Activated naive CD8-positive, alpha-beta T cell treated with anti-CD3 and anti-CD28 coated beads, Interleukin-2, amount 50 U/mL, for 16 hours (primary cell): ENCODE data around the gene B3GNT7.
"Not testable (repeated sequence)": the region's sequence is repeated elsewhere in the genome, so short reads cannot be mapped to it uniquely, and the experiment has no call there.

Source experiments
- DNase-seq: peaks from one replicate; pipeline ENCODE4 v3.0.0-alpha.2; 2020; ENCODE audit warnings: low read depth, low spot score

The B3GNT7 gene

DNA sequence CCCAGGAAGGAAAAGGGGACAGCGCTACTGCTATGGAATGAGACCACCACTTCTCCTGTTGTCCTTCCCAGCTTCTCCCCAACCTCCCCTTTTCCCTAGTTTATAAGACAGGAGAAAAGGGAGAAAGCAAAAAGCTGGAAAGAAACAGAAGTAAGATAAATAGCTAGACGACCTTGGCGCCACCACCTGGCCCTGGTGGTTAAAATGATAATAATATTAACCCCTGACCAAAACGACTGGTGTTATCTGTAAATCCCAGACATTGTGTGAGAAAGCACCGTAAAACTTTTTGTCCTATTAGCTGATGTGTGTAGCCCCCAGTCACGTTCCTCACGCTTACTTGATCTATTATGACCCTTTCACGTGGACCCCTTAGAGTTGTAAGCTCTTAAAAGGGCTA, 5.2 kb downstream of the B3GNT7 start:
- DNase-seq, result not testable (repeated sequence)

DNA sequence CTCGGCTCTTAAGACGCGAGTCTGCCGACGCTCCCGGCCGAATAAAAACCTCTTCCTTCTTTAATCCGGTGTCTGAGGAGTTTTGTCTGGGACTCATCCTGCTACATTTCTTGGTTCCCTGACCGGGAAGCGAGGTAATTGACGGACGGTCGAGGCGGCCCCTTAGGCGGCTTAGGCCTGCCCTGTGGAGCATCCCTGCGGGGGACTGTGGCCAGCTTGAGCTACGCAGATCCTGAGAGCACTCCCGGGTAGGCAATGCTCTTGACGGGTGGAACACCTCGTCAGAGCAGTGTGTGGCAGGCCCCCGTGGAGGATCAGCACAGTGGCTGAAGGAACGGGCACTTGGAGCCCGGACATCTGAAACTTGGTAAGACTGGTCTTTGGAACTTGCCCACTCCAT, 5.6 kb downstream of the B3GNT7 start:
- not testable (repeated sequence) for DNase-seq

DNA sequence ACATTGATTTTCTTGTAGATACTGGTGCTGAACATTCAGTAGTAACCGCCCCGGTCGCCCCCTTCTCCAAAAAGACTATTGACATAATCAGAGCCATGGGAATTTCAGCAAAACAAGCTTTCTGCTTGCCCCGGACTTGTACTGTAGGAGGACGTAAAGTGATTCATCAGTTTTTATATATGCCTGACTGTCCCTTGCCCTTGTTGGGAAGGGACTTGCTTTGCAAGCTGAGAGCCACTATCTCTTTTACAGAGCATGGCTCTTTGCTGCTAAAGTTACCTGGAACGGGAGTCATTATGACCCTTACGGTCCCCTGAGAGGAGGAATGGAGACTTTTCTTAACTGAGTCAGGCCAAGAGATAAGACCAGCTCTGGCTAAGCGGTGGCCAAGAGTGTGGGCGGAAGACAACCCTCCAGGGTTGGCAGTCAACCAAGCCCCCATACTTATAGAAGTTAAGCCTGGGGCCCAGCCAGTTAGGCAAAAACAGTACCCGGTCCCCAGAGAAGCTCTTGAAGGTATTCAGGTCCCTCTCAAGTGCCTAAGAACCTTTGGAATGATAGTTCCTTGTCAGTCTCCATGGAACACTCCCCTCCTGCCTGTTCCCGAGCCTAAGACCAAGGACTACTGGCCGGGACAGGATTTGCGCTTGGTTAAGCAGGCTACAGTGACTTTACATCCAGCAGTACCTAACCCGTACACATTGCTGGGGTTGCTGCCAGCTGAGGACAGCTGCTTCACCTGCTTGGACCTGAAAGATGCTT, 8.1 kb downstream of the B3GNT7 start:
- not testable (repeated sequence) for DNase-seq

DNA sequence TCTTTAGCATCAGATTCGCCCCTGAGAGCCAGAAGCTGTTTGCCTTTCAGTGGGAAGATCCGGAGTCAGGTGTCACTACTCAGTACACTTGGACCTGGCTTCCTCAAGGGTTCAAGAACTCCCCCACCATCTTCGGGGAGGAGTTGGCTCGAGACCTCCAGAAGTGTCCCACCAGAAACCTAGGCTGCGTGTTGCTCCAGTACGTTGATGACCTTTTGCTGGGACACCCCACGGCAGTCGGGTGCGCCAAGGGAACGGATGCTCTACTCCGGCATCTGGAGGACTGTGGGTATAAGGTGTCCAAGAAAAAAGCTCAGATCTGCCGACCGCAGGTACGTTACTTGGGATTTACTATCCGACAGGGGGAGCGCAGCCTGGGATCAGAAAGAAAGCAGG, 8.7 kb downstream of the B3GNT7 start:
- DNase-seq, result not testable (repeated sequence)

DNA sequence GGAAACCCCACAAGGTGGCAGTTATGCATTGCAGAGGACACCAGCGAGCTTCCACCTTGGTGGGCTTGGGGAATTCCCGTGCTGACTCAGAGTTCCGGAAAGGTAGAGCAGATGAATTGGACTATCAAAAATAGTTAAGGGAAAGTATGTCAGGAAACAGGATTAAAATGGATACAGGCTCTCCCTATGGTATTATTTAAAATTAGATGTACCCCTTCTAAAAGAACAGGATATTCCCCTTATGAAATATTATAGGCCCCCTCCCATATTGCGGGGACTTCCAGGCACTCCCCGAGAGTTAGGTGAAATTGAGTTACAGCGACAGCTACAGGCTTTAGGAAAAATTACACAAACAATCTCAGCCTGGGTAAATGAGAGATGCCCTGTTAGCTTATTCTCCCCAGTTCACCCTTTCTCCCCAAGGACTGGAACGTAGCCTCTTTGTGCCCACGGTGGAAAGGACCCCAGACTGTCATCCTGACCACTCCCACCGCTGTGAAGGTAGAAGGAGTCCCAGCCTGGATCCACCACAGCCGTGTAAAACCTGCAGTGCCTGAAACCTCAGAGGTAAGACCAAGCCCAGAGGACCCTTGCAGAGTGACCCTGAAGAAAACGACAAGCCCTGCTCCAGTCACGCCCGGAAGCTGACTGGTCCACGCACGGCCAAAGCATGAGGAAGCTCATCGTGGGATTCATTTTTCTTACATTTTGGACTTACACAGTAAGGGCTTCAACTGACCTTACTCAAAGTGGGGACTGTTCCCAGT, 10.3 kb downstream of the B3GNT7 start:
- DNase-seq, result not testable (repeated sequence)

DNA sequence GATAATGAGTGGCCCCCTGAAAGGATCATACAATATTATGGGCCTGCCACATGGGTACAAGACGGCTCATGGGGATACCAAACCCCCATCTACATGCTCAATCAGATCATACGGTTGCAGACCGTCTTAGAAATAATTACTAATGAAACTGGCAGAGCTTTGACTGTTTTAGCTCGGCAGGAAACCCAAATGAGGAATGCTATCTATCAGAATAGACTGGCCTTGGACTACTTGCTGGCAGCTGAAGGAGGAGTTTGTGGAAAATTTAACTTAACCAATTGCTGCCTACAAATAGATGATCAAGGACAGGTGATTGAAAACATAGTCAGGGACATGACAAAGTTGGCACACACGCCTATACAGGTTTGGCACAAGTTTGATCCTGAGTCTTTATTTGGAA, 12.2 kb downstream of the B3GNT7 start:
- not testable (repeated sequence) for DNase-seq

DNA sequence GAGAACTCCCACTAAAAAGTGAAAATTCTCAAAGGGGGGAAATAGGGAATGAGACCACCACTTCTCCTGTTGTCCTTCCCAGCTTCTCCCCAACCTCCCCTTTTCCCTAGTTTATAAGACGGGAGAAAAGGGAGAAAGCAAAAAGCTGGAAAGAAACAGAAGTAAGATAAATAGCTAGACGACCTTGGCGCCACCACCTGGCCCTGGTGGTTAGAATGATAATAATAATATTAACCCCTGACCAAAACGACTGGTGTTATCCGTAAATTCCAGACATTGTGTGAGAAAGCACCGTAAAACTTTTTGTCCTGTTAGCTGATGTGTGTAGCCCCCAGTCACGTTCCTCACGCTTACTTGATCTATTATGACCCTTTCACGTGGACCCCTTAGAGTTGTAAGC, 12.8 kb downstream of the B3GNT7 start:
- DNase-seq, result not testable (repeated sequence)

DNA sequence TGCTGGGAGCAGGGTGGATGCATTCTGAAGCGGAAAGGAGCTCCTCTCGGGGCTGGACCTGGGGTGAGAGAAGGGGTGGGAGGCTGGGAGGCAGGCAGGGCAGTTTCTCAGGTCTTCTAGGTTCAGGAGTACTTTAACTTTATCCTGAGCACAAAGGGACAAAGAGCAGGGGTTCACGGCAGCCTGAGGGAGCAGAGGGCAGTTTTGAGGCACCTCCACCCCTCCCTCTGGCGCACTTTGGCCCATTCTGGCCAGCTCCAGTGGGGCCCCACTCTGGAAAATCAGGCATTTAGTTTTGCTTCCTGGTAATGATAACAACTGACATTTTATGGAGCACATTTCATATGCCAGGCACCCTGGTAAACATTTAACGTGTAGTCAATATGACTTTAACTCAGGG, 14.3 kb downstream of the B3GNT7 start:
- no peak for DNase-seq

DNA sequence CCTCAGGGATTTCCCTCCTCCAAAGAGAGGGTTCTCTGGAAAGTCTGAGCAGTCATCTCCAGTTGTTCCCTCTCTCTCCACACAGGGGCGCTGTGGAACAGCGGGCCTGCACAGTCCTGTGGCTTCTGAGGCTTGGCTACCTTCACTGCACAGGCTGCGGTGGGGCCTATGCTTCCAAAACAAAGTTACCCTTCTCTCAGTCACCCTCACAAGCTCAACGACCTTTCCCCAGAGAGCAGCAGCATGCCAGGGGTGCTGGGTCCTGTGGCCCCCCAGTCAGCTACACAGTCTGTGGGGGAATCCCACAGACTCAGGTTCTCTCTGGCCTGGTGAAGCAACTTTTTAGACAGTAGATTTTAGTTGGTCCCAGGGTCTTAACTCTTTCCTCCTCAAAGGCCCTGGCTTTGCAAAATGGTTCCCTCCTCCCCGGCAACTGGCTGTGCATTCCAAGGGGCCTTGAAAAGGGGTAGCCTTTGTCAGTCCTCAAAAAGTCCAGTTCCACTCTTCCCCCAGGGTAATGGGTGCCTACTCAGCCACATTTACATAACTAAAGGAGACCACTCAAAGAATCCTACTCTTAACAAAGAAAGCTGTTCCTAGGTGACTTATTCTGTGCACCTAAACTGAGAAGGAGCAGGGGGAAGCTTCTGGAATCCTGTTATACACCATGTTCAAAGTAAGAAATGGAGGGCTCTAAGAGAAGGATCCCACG, 14.9 kb downstream of the B3GNT7 start:
- no peak for DNase-seq

DNA sequence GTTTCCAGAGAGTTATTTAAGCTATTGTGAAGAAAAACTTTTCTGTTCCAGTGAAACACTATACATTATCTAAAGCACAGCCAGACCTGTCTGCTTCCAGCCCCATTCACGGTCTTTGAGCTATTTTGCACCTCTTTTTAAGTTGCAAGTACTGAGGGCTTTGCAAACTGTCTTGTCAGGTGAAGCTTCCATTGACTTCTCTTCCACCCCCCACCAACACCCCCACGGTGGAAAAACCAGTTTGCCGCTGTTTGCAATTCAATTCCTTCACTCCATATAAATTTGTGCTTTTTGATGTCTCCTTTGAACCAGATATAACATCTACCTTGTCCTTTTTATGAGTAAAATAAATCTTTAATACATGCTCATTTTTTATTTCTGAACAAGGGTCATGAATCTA, 15.7 kb downstream of the B3GNT7 start:
- no peak for DNase-seq

DNA sequence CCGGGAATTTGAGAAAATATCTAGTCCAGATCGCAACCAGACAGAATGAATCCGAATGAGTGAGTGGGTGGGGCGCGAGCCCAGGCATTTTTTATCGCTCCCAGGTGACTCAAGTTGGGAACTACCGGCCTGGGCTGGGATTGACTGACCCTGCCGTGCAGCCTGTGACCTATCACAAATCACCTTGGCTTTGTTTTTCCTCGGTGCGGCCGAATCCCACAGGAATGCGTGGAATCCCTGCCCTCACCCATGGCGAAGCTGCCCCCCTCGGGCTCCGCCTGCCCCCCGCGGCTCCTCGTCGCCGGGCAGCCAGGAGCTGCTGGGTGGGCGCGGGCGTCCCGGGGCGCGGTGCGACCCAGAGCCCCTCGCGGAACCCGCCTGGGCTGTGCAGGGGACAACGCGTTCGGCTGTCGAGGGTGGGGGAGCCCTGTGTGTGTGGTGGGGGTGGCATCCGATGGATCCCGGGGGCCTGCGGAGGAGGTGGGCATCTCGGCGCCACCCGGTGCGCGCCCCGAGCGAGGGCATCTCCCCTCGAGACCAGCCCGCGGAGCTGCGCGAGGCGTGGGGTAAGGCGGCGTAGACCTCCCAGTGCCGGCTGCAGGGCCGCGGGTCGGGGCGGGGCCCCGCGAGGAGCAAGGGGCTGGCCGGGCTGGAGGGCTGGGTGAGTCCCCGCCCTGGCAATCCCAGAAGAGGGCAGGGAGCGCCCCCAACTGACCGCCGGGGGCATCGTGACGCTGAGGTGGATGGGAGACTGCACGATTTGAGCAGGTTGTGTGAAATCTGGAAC, 16.5 kb downstream of the B3GNT7 start:
- DNase-seq, result peak; percentile 38

DNA sequence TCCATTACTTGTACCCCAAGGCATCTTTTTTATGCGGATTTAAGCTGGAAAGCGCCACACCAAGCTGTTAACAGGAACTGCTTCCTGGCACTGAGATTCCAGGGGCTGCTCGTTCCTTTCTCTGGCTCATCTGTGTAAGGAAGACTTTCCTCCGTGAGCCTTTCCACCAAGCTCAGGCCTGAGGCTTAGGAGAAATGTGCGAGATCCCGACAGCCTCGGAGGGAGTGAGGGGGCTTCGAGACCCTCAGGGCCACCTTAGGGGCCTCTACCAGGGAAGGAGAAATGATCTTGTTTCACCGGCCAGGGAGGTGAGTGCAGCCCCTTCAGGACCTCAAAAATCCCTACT, 17.1 kb downstream of the B3GNT7 start:
- DNase-seq, result no peak

DNA sequence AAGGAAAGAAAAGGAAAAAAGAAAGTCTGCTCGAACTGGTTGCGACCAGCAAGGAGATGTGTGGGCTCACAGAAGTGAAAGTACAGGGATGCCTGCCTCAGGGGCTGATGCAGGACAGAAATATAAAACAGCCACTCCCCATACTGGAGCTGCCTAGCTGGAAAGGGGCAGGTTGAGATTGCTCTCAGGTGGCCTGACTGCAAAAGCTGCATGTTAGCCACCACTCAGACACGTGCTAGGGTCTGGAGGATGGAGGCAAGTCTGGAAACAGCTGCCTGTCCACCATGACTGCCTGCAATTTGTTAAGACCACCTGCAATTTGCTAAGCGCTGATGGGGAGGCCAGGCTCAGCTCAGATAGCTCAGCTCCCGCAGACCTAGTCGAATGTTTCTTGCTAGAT, 17.9 kb downstream of the B3GNT7 start:
- no peak for DNase-seq

DNA sequence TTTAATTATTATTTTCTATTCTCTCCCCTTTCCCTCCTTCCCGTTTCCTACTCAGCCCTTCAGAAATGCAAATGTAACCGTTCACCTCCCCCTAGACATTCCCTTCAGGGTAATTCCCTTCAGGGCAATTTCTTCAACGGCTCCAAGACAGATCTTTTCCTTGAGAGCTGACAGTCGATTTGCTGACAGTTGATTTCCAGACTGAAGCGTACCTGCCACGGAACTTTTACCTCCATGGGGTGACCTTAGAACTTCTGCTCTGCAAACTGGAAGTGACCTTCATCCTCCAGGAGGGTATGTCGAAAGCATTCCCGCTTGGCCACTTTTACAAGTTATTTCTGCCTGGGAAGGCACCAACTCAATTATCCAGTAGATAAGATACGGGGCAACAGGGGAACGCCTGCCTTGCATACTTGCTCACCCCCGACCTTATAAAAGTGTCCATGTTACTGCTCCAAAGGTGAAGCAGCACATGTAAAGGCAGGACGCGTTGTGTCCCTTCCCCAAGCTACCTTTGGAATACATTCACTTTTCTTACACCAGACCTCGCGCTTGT, 18.5 kb downstream of the B3GNT7 start:
- DNase-seq, result no peak

DNA sequence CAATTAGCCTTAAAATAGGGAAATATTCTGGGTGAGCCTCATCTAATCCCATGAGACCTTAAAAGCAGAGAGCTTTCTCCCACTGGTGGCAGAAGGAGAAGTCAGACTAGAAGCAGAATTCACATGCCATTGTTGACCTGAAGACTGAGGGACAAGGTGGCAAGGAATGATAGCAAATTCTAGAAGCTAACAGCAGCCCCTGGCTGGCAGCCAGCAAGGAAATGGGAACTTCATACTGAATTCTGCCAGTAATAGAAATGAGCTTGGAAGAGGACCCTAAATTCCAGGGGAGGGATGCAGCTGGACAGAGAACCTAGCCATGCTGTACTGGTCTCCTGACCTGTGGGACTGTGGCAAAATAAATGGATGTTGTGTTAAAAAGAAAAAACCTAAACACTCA, 19.5 kb downstream of the B3GNT7 start:
- no peak for DNase-seq

DNA sequence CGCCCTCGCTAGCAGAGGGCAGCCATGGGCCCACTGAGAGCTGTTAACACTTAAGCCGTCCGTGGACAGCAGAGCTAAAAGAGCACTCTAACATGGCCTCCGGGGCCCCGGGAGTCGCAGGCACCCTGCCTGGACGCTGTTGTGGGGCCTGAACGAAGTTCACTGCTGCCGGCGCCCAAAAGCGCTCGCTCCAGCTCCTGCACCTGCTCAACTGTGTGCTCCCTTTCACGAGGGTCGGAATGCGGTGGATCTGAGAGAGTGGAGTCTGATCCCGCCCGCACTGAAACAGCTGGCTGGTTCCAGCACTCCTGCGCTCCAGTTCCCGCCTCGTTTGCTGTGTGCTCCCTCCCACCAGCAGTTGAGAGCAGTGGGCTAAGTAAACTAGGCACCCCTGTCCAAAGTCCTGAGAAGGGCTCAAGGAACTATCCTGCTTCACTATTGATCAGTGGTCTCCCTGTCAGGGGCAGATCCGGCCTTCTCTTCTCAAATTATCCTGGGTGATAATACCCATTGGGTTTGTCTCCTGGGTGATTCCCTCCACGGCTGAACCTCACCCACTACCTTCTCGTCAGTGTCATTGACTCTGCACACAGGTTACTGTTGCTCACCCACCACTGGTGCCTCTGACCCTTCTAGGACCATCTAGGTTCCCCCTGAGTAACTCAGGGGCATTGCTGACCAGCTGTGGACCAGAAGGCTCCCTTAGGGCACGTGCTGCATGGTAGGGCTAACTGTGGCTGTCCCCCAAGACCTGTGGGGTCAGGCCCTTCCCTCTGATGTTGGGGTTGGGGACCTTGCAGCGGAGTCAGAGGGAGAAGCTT, 23.5 kb downstream of the B3GNT7 start:
- DNase-seq, result no peak

DNA sequence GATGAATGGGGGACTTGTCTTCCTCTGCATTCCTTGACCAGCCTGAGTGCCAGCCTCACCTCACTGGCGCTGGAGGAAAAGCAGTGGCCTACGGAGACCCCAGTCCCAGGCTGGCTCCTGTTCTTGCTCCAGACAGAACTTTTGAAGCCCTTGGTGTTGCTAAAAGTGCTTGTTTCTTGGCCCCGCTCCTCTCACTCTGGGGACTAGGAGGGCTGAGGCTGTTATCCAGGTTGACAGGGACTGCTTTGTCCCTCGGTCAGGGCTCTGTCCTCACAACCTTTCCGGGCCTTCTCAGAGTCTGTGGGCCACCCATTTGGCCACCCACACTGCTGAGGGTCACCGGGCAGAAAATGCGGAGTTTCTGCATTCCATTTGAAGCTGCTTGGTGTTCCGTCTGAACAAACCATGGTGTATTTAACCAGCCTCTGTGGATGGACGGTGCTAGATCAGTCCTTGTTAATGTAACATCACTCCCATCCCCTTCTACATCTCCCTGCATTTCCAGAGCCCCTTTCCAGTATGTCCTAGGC, 25.6 kb downstream of the B3GNT7 start:
- DNase-seq, result no peak

DNA sequence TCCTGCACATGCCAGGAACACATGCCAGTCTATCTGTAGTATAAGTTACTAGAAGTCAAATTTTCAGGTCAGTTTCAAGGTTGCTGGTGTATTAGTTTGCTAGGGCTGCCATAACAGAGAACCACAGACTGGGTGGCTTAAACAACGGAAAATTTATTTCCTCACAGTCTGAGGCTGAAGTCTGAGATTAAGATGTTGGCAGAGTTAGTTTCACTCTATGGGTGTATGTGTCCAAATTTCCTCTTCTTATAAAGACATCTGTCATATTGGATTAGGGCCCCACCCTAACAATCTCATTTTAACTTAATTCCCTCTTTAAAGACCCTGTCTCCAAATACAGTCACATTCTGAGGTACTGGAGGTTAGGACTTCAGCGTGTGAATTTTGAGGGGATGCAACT, 26.5 kb downstream of the B3GNT7 start:
- no peak for DNase-seq

DNA sequence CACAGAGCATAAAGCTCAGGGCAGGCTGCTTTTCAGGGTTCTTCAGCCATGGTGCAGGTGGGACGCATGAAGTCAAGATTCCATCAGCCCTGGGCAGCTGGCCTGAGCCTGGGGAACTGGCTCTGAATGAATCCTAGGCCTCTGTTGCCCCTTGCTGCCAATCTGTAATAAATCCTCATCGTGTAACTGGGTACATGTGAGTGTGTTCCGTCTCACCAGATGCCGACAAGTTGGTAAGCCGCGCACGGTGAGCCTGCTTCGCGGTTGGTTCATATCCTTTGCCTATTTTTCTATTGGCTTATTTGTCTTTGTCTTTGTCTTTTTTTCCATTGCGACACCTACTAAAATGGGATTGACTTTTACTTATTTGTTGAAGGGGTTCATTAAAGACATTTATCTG, 27.7 kb downstream of the B3GNT7 start:
- DNase-seq, result no peak

DNA sequence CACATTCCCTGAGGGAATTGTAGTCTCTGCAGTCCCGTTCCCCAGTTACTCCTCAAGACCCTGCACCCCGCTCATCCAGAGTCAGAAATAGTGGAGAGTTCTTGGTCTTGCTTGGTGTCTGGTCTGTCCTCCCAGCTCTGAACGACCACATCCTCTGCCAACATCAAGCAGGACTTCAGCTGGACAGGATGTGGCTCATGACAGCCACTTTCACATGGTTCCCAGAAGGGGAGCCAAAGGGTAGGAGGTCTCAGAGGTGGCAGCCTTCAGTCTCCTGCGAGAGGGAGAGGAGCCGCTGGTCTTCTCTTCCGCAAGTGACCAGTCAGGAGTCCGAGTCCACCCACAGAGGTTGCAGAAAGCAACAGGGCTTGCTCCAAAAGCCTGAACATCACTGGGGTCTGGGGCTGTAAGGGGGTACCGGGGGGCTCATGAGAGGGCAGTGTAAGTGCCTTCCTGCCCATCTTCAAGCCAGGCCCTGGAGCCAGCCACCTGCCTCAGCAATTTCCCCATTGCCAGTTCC, 29.8 kb downstream of the B3GNT7 start:
- DNase-seq, result no peak
